OCI-LY1 (cell line): ENCODE results near the gene VCAN.

Source experiments
- EZH2 ChIP-seq: fragments of 200-600 bp; sonication (generic), shearing (Covaris generic); IDR thresholded peaks from 2 replicates; pipeline ENCODE4 v1.8.0; 2017; ENCODE audit warnings: borderline replicate concordance, mixed run types, mild to moderate bottlenecking, antibody characterized with exemption, low read length, moderate library complexity, mixed read lengths
- TF ChIP-seq, protein P1 (sequence below): fragments of 200-600 bp; sonication (generic), shearing (Covaris generic); IDR thresholded peaks from 2 replicates; pipeline ENCODE4 v1.5.1; 2017; ENCODE audit warnings: mild to moderate bottlenecking, antibody characterized with exemption, low read length, moderate library complexity, mixed read lengths

DNA sequence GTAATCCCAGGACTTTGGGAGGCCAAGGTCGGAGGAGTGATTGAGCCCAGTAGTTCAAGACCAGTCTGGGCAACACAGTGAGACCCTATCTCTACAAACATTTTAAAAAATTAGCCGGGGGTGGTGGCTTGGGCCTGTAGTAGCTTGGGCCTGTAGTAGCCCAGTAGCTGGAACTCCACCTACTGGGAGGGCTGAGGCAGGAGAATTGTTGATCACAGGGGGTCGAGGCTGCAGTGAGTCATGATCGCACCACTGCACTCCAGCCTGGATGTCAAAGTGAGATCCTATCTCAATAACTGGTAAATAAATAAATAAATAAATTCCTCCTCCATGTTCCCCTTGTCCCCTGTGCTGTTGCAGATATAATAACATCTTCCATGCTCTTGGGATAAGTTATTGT, 14.3 kb downstream of the VCAN start:
- TF ChIP-seq, protein P1, sequence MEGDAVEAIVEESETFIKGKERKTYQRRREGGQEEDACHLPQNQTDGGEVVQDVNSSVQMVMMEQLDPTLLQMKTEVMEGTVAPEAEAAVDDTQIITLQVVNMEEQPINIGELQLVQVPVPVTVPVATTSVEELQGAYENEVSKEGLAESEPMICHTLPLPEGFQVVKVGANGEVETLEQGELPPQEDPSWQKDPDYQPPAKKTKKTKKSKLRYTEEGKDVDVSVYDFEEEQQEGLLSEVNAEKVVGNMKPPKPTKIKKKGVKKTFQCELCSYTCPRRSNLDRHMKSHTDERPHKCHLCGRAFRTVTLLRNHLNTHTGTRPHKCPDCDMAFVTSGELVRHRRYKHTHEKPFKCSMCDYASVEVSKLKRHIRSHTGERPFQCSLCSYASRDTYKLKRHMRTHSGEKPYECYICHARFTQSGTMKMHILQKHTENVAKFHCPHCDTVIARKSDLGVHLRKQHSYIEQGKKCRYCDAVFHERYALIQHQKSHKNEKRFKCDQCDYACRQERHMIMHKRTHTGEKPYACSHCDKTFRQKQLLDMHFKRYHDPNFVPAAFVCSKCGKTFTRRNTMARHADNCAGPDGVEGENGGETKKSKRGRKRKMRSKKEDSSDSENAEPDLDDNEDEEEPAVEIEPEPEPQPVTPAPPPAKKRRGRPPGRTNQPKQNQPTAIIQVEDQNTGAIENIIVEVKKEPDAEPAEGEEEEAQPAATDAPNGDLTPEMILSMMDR = no peak
- TF ChIP-seq EZH2 = no peak
